Limb (tissue), 2 donors: ENCODE results near the gene BMI1.

Experiments used
- DNase-seq, 2 donors: peaks; one replicate each; pipeline ENCODE4 v3.0.0-alpha.2; 2016; ENCODE audit errors: extremely low spot score in 2 of 2

The BMI1 gene

DNA sequence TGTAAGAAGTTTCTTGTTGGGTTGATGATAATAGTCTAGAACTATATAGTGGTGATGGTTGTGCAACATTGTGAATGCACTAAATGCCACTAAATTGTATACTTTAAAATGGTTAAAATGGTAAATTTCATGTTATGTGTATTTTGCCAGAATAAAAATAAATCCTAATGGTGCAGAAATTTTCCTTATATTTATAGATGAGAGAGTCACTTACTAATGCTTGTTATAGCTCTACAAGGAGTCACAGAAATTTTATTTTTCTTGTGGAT, 45.5 kb downstream of the BMI1 start:
- no peak for DNase-seq

DNA sequence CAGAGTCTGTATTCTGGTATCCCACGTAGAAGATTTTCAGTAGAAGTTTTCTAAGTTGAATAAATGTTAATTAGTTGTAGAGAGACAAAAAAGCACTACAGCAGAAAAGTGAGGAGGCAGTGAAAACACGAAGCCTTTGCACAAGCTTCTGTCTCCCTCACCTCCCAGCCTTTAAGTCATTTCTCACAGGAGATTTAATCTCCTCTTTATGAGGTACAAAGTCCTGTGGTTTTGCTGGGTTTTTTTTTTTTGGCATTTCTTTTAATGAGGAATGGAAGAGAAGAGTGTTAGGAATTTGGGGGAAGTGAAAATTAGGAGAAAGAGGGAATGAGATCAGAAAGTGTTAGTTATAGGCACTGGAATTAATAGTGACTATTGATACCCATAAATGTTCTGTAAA, 45.9 kb downstream of the BMI1 start:
- no peak for DNase-seq

DNA sequence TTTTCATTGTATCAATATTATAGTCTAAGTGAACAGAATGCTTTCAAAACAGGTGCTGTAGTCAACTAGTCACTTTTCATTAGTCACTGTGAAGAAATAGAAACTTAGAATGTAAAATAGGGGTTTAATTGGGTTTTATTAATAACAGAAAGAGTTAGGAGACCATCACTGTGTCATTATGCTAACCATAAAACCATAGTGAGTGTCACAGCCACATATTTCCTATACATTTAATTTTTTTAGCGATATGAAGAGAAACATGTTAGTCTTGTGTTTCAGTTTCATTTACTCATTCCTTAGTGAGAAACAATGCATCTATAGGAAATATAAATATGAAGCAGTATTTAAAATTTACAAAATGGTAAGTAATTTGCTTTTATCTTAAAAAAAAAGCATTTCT, 46.6 kb downstream of the BMI1 start:
- no peak for DNase-seq

DNA sequence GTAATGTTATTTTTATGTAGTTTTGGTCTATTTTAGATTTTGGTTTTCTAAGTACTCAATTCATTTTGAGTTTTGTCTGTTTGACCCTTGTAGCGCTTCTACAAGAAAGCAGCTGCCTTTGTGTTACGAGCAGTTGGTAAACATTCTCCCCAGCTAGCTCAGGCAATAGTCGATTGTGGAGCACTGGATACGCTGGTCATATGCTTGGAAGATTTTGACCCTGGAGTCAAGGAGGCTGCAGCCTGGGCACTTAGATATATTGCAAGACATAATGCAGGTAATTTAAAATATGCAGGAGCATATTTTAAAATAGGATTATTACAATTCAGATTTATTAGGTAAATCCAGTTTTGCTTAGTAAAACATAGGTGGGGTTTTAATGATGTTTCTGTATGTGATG, 47.5 kb downstream of the BMI1 start:
- DNase-seq = no peak

DNA sequence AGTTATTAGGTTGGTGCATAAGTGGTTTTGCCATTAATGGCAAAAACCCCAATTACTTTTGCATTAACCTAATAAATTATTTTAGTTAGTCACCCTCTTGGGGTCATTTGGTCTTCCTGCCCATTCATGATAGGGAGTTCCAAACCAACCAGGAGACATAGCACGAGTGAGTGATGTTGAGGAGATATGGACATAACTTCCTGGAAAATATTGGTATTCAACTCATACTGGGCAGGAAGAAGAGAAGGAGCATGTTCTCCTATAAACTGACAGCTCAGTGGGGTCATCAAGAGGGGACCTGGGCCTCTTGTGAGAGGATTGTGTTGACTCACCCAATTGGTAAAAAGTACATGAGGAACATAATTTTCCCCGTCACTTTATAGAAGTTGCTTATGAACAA, 48.1 kb downstream of the BMI1 start:
- no peak for DNase-seq

DNA sequence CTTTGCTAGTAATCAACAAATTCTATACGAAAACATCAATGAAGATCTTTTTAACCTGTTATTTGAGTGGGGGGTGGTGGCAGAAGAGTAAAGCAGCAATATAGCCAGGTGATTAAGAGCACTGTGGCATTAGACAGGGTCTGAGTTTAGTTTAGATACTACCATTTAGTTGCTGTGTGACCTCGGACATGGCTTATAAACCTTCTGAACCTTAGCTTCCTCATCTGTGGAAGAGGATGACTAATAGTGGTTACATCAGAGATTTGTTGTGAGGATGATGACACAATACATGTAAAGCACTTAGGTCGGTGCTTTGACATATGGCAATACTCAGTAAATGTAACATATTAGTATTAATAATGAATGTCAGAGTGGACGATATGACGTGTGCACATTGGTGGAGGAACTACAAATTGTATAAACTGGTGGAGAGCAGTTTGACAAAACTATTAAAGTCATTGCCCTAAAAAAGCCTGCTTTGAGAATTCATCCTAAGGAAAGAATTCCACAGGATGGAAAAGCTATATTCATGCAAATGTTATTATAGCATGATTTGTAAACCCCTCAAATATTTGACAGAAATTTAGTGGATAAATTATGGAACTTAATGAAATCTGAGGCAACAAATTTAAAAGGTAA, 48.7 kb downstream of the BMI1 start:
- DNase-seq = no peak

DNA sequence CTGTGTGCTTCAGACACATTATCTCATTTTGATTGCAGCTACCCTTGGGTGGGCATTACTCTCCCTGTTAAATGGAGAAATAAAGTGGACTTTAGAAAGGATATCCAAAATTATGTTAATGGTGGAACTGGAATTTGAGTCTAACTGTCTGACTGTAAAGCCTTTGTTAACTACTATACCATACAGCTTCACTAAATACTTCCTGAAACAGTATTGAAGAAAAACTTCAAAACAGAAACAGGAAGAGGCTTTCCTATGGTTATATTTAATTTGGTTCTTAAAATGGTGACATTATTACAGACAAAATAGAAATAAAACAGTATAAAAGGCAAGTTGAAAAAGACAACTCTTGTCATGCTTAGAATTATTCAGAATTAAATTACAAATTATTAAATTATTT, 49.4 kb downstream of the BMI1 start:
- DNase-seq = no peak

DNA sequence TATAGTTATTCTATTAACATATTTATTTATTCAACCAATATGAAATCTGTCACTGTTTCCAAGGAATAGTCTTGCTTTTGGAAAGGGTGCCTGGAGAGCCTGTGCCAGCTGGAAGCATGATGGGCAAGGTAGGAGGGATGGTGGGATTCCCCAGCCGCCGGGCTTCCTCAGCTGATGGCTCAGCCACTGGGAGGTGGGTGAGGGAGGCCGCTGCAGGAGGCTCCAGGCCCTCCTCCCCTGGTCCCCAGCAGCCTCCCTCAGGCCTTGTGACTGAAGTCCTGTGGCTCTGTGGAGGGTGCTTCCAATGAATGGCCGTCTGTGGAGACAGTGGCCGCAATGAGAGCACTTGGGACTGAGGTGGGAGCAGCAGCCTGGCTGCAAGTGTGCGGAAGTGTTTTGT, 51.4 kb downstream of the BMI1 start:
- no peak for DNase-seq

DNA sequence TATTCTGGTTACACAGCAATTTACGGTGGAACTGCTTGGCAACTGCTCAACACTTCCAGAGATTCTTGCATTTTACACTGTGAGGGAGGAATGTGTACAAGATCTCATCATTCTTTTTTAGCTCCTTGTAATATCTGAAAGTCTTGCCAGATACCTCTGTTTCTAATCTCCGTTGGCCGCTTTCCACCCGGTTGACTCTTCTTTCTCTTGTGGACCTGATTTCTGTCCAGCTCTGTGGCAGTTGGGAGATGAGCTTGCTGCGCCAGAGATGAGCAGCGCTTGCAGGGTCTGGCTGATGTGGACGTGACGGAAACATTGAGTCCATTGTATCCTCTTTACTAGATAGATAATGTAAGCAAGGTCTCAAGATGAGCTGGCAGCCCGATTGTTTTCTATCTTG, 52.0 kb downstream of the BMI1 start:
- peak in 1 of 2 donors; percentile 12 for DNase-seq

DNA sequence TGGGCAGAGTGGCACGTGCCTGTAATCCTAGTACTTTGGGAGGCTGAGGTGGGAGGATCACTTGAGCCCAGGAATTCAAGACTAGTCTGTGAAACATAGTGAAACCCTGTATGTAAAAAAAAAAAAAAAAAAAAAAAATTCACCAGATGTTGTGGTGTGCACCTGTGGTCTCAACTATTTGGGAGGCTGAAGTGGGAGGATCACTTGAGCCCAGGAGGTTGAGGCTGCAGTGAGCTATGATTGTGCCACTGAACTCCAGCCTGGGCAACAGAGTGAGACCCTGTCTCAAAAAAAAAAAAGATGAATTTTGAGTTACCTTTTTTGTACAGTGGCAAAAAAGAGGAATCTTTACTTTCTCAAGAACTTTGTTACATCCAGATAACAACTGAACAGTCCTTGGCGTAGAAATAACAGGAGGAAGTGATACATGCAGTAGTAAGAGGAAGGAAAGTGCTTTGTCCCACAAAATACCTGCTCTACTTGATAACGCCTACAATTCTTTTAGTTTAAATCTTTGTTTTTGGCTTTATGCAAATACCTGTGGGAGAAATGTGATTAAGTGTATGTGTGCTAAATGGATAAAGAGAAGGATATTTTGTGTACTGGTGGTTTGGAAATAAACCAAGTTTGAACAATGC, 53.7 kb downstream of the BMI1 start:
- DNase-seq = no peak

DNA sequence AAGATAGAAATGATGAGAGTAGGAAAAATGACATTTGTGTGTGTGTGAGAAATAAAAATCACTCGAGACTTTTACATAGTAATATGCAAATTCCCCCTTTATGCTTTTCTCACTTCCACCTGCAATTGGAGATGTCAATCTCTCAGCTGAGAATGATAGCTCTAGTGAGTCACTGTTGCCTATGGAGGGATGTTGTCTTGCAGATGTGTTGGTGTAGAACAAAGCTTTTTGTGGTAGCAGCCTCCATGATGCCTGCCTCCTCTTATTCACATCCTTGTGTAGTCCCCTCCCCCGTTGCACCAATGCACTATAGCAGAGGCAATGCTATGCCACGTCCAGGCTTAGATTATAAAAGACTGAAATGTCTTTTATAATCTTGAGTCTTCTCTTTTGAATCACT, 58.2 kb downstream of the BMI1 start:
- DNase-seq = no peak
